Common myeloid progenitor, CD34-positive (primary cell): ENCODE results near the gene UBE2N. TPM values are rescaled to one million over a fixed set of nuclear protein-coding genes. Genes with fewer than 3 reads are reported as not detected.

Experiments
- CTCF ChIA-PET: fragments of 350-600 bp; sonication (Branson Sonifier 250); formaldehyde crosslinking; loops from one replicate; lab custom pipeline; 2021; ENCODE audit warnings: antibody characterized with exemption; lab: Charles Lee
- POLR2A ChIA-PET: fragments of 350-600 bp; sonication (Branson Sonifier 250); formaldehyde crosslinking; loops from one replicate; lab custom pipeline; 2021; ENCODE audit warnings: antibody characterized with exemption; lab: Charles Lee
- DNase-seq, 3 donors: peaks; one replicate each; pipeline versions ENCODE4 v3.0.0 to v3.0.0-alpha.2; 2013
- H3K27ac ChIP-seq, 2 experiments: 1 replicate in 1 of 2; 2 replicates in 1 of 2; pipeline ENCODE4 v1.7.0; 2013; ENCODE audit warnings: inconsistent platforms in 2 of 2, low read length in 2 of 2, mild to moderate bottlenecking in 2 of 2, low read depth in 1 of 2, moderate library complexity in 1 of 2; ENCODE audit not compliant: severe bottlenecking in 2 of 2, insufficient read depth in 1 of 2, poor library complexity in 1 of 2
- H3K27me3 ChIP-seq, 5 experiments: replicated peaks in 2 of 5; 1 replicate in 3 of 5; 2 replicates in 2 of 5; pipeline versions ENCODE4 v1.6.1 to v1.7.0; 2013; ENCODE audit warnings: low read length in 4 of 5, mild to moderate bottlenecking in 2 of 5, moderate library complexity in 2 of 5, inconsistent platforms in 1 of 5; ENCODE audit not compliant: insufficient read depth in 5 of 5, control insufficient read depth in 4 of 5
- H3K36me3 ChIP-seq, 4 experiments: 1 replicate in 2 of 4; 2 replicates in 2 of 4; pipeline versions ENCODE4 v1.6.1 to v1.7.0; 2013; ENCODE audit warnings: low read length in 3 of 4, control low read depth in 1 of 4, mild to moderate bottlenecking in 1 of 4; ENCODE audit not compliant: control insufficient read depth in 4 of 4, insufficient read depth in 4 of 4
- H3K4me1 ChIP-seq, 4 experiments: 1 replicate in 3 of 4; 2 replicates in 1 of 4; pipeline versions ENCODE4 v1.6.1 to v1.7.1; 2013; ENCODE audit warnings: low read length in 3 of 4, mild to moderate bottlenecking in 3 of 4, control low read depth in 1 of 4, inconsistent platforms in 1 of 4, moderate library complexity in 1 of 4; ENCODE audit not compliant: control insufficient read depth in 4 of 4, insufficient read depth in 4 of 4; ENCODE audit errors: control extremely low read depth in 1 of 4
- H3K4me3 ChIP-seq, 7 experiments: 1 replicate in 4 of 7; 2 replicates in 3 of 7; pipeline versions ENCODE4 v1.5.1 to v1.7.0; 2013; ENCODE audit warnings: mild to moderate bottlenecking in 7 of 7, low read length in 6 of 7, moderate library complexity in 6 of 7, inconsistent platforms in 2 of 7, low read depth in 2 of 7, control low read depth in 1 of 7; ENCODE audit not compliant: insufficient read depth in 4 of 7, control insufficient read depth in 1 of 7; ENCODE audit errors: extremely low read depth in 1 of 7
- H3K9me3 ChIP-seq, 5 experiments: 1 replicate in 4 of 5; 2 replicates in 1 of 5; pipeline versions ENCODE4 v1.6.1 to v1.7.1; 2013; ENCODE audit warnings: low read length in 4 of 5, mild to moderate bottlenecking in 2 of 5, inconsistent platforms in 1 of 5, low read depth in 1 of 5, moderate library complexity in 1 of 5; ENCODE audit not compliant: control insufficient read depth in 4 of 5, insufficient read depth in 2 of 5; ENCODE audit errors: control extremely low read depth in 1 of 5
- WGBS: methylation state at CpG from one replicate; pipeline ENCODE4 v1.1.5; 2013; ENCODE audit not compliant: insufficient coverage; 5-methylcytosine and 5-hydroxymethylcytosine counted together
- polyA plus RNA-seq: library from polyadenylated mRNA; unstranded; fragments of 120-200 nt; gene quantifications from one replicate; pipeline ENCODE4 v1.2.1, GENCODE V29; 2013

Gene UBE2N, protein sequence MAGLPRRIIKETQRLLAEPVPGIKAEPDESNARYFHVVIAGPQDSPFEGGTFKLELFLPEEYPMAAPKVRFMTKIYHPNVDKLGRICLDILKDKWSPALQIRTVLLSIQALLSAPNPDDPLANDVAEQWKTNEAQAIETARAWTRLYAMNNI
- polyA plus RNA-seq: 81.5 TPM

DNA sequence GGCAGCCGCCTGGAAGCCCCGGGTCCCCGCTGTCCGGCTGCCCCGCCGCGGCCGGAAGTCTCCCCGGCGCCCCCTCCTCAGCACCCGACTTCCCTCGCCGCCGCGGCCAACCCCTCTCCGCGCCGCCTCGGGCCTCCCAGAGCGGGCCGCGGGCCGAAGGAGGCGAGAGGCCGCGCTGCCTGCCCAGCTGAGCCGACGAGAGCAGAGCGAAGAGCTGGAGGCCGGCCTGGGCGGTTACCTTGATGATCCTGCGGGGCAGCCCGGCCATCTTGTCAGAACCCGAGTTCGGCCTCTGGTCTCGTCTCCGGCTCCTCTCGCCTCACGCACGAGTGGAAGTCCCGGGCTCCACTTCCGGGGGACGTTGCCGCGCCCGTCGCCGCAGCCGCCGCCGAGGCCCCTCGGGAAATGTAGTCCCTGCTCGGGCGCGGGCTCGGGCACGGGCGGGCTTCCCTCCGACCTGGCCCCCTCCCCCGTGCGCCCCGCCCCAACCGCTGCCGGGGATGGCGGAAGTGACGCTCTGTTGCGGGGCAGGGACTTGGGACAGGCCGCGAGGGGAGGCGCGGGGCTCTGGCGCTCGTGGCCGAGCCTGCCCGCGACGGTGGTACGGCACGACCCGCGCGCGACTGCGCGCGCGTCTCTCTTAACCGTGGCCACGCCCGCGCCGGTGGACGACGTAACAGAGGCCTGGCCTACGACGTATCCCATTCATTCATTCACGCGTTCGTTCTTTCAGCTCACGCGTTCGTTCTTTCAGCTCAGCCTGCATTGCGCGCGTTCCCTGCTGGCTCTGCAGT, at the start of gene UBE2N:
UBE2N (minus strand) TSS at position 331 of the 794 bp plus-strand sequence; CDS start at position 268, 63 bp downstream.
- Histone ChIP-seq H3K4me3 (peak within 1 kb of the TSS; percentile 75 to 95 (median 87)), H3K9me3 (no peaks in the 10 kb centered on the region), H3K4me1 (peaks cover 12 to 39% (median 32%) of the 10 kb centered on the region in 4 experiments), H3K36me3 (no peaks in the 10 kb centered on the region), H3K27me3 (no peaks in the 10 kb centered on the region), H3K27ac (peak within 1 kb of the TSS; percentile 90 to 95)
- ChIA-PET CTCF (interaction anchor here (1.0 to 1.5 kb wide), 3 partner anchors 11 to 660 kb away, joined by 3 to 7 read pairs (median 3); no protein-coding TSS in a partner anchor), POLR2A (interaction anchor here (0.6 to 1.4 kb wide), 3 partner anchors 15 to 282 kb away, joined by 3 read pairs; no protein-coding TSS in a partner anchor)
- peak; percentile 97 to 99 (median 98) for DNase-seq
- WGBS: under 1% methylated on average over 80 of the region's 105 CpGs

DNA sequence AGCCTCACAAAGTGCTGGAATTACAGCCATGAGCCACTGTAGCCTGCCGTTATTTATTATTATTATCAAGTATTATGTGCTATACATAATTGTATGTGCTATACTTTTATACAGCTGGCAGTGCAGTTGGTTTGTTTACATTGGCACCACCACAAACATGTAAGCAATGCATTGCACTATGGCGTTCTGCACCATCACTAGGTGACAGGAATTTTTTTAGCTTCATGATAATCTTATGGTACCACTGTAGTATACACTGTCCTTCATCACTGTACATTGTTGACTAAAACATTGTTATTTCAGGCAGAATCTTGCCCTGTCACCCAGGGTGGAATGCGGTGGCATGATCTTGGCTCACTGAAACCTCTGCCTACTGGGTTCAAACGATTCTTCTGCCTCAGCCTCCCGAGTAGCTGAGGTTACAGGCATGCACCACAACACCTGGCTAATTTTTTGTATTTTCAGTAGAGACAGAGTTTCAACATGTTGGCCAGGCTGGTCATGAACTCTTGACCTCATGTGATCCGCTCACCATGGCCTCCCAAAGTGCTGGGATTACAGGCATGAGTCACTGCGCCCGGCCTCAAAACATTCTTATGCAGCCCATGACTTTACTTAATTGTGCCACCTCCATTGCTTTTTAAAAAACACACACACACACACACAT, 42.7 kb upstream of the UBE2N start:
- ChIA-PET POLR2A (interaction anchor here (1.2 kb wide), 1 partner anchor 12 kb away, joined by 3 read pairs; no protein-coding TSS in a partner anchor), CTCF (interaction anchor here (0.8 to 2.3 kb wide), 3 partner anchors 10 to 74 kb away, joined by 3 to 5 read pairs (median 5); no protein-coding TSS in a partner anchor)
- H3K9me3 ChIP-seq: no peaks in the 10 kb centered on the region
- H3K4me3 ChIP-seq: no peak overlapping the region
- no peaks in the 10 kb centered on the region for H3K27me3 ChIP-seq
- peaks cover 21 to 79% (median 49%) of the 10 kb centered on the region in 4 experiments for H3K36me3 ChIP-seq
- H3K4me1 ChIP-seq: no peaks in the 10 kb centered on the region
- no peak overlapping the region for H3K27ac ChIP-seq
- WGBS: 100% methylated on average over 4 of the region's 8 CpGs
- DNase-seq: no peak

- Histone ChIP-seq H3K27me3 (no peaks in the 10 kb centered on the region), H3K36me3 (peaks cover 21 to 78% (median 47%) of the 10 kb centered on the region in 4 experiments), H3K9me3 (no peaks in the 10 kb centered on the region), H3K4me1 (no peaks in the 10 kb centered on the region), H3K4me3 (no peak overlapping the region), H3K27ac (no peak overlapping the region)
- no CpG with 5 or more reads among the region's 4 CpGs for WGBS
- CTCF ChIA-PET: interaction anchor here (0.8 to 1.5 kb wide), 4 partner anchors 18 to 620 kb away, joined by 3 to 5 read pairs (median 3); no protein-coding TSS in a partner anchor
- no peak for DNase-seq
- POLR2A ChIA-PET: no interaction called here
Measured at GRCh38 chr12:93483151-93483807, 41.5 kb upstream of the UBE2N start.

DNA sequence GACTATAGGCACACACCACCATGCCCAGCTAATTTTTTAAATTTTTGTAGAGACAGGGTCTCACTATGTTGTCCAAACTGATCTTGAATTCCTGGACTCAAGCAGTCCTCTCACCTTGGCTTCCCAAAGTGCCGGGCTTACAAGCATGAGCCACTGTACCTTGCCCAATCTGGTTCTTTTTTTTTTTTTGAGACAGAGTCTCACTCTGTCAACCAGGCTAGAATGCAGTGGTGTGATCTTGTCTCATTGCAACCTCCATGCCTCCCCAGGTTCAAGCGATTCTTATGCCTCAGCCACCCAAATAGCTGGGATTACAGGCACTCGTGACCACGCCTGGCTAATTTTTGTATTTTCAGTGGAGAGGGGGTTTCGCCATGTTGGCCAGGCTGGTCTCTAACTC, 41.0 kb upstream of the UBE2N start:
- no peaks in the 10 kb centered on the region for H3K9me3 ChIP-seq
- H3K36me3 ChIP-seq: peaks cover 21 to 78% (median 53%) of the 10 kb centered on the region in 4 experiments
- H3K27ac ChIP-seq: no peak overlapping the region
- ChIA-PET POLR2A (no interaction called here), CTCF (interaction anchor here (1.2 to 1.5 kb wide), 2 partner anchors 17 to 620 kb away, joined by 3 read pairs; no protein-coding TSS in a partner anchor)
- H3K4me1 ChIP-seq: no peaks in the 10 kb centered on the region
- 100% methylated on average over 4 of the region's 5 CpGs for WGBS
- no peaks in the 10 kb centered on the region for H3K27me3 ChIP-seq
- H3K4me3 ChIP-seq: no peak overlapping the region
- DNase-seq: no peak

DNA sequence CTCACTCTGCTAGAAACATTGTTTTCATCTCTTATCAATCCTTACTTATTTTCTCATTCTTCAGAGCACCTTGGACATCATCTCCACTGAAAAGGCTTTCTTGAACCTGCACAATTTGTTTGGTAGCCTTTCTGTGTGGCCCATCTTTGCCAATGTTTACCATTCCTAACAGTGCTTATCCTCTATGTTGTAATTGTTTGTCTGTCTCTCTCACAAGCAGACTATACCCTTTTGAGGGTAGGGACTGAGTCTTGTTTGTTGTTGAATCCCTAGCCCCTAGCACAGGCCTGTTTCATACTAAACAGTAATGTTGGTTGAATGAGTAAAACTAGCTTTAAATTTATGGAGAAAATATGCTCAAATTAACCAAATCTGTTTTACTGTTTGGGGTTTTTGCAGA, 34.8 kb upstream of the UBE2N start:
- CTCF ChIA-PET: interaction anchor here (2.2 to 3.4 kb wide), 2 partner anchors 9 to 27 kb away, joined by 7 to 16 read pairs; partner anchors contain the start of gene MRPL42

GRCh38 chr12:93469386-93469785, 27.6 kb upstream of the UBE2N start:
- H3K4me3 ChIP-seq: no peak overlapping the region
- ChIA-PET CTCF (no interaction called here), POLR2A (interaction anchor here (0.6 kb wide), 1 partner anchor 1033 kb away, joined by 3 read pairs; no protein-coding TSS in a partner anchor)
- peaks cover 15 to 20% (median 19%) of the 10 kb centered on the region in 4 experiments for H3K4me1 ChIP-seq
- peaks cover 4 to 23% (median 12%) of the 10 kb centered on the region in 4 experiments for H3K36me3 ChIP-seq
- no peaks in the 10 kb centered on the region for H3K9me3 ChIP-seq
- DNase-seq: no peak
- no peak overlapping the region for H3K27ac ChIP-seq
- no peaks in the 10 kb centered on the region for H3K27me3 ChIP-seq

More for the DNA sequence above, 34.8 kb upstream of the UBE2N start:
- no peak overlapping the region for H3K4me3 ChIP-seq
- no peak overlapping the region for H3K27ac ChIP-seq
- POLR2A ChIA-PET: interaction anchor here (0.9 kb wide), 1 partner anchor 9 kb away, joined by 4 read pairs; no protein-coding TSS in a partner anchor
- H3K9me3 ChIP-seq: no peaks in the 10 kb centered on the region
- no peak for DNase-seq
- H3K36me3 ChIP-seq: peaks cover 14 to 51% (median 36%) of the 10 kb centered on the region in 4 experiments
- no peaks in the 10 kb centered on the region for H3K27me3 ChIP-seq
- H3K4me1 ChIP-seq: no peaks in the 10 kb centered on the region
